K562 treated with DMSO at 1 percent for 12 hours (cell line): ENCODE measurements around the gene NSFL1C. TPM values are rescaled to one million over a fixed set of nuclear protein-coding genes. Genes with fewer than 3 reads are reported as not detected.

Experiments used
- total RNA-seq: library from RNA; unstranded; fragments of 300-600 nt; gene quantifications from 2 replicates; pipeline ENCODE4 v1.2.3, GENCODE V29; 2022; ENCODE audit not compliant: insufficient read depth

NSFL1C gene
- total RNA-seq, result 50.9 and 74.1 TPM in 2 replicates

GRCh38 chr20:1466211-1467081 lies at the start of gene NSFL1C:
TSS of gene NSFL1C (minus strand) at chr20:1466849. CDS start at chr20:1466824, 25 bp downstream.

GRCh38 chr20:1491281-1491840 lies 24.7 kb upstream of the NSFL1C start, which contains the start of gene SIRPB2:
TSS of gene SIRPB2 (minus strand) at chr20:1491420. CDS start at chr20:1491359, 61 bp downstream.

GRCh38 chr20:1392693-1393506 lies 73.7 kb downstream of the NSFL1C start, which contains the start of gene FKBP1A:
TSS of gene FKBP1A (minus strand) at chr20:1393054. CDS start at chr20:1392998, 56 bp downstream.

Other genes with a start within 250 kb of the NSFL1C start
- not detected in 2 replicates for gene RAD21L1, start 240.8 kb downstream of the NSFL1C start, total RNA-seq
- 2.2 and 4.4 TPM in 2 replicates for gene SNPH, start 200.6 kb downstream of the NSFL1C start, total RNA-seq
- 2.2 and 3.1 TPM in 2 replicates for gene SDCBP2, start 137.7 kb downstream of the NSFL1C start, total RNA-seq
- gene FKBP1A, start 73.8 kb downstream of the NSFL1C start, total RNA-seq, result 137 and 235 TPM in 2 replicates
- gene SIRPB2, start 24.6 kb upstream of the NSFL1C start, total RNA-seq, result not detected in 2 replicates
- gene SIRPD, start 90.9 kb upstream of the NSFL1C start, total RNA-seq, result not detected in 2 replicates
- not detected in 2 replicates for gene SIRPB1, start 153.2 kb upstream of the NSFL1C start, total RNA-seq
- not detected in 2 replicates for gene SIRPG, start 190.9 kb upstream of the NSFL1C start, total RNA-seq